CD14-positive monocyte (primary cell): ENCODE data around the gene SNX19. TPM values are rescaled to one million over a fixed set of nuclear protein-coding genes. Genes with fewer than 3 reads are reported as not detected.

Experiments used
- DNase-seq, 3 donors: peaks; one replicate each; pipeline ENCODE4 v3.0.0-alpha.2; 2011 to 2022
- H2AFZ ChIP-seq: 2 replicates; pipeline ENCODE4 v1.6.0; 2012; ENCODE audit warnings: mild to moderate bottlenecking, low read depth, low read length, inconsistent platforms; ENCODE audit not compliant: insufficient read depth, poor library complexity, severe bottlenecking
- H3K27ac ChIP-seq, 2 donors: 1 replicate in 1 of 2; 2 replicates in 1 of 2; pipeline ENCODE4 v1.5.1; 2012 to 2013; ENCODE audit warnings: low read length in 2 of 2, control low read depth in 1 of 2, inconsistent platforms in 1 of 2, low read depth in 1 of 2, mild to moderate bottlenecking in 1 of 2
- H3K27me3 ChIP-seq, 2 donors: one replicate each; pipeline versions ENCODE4 v1.6.0 to v1.6.1; 2011 to 2013; ENCODE audit warnings: low read length in 2 of 2; ENCODE audit not compliant: control insufficient read depth in 2 of 2, insufficient read depth in 2 of 2
- H3K36me3 ChIP-seq, 2 donors: replicated peaks in 1 of 2; 1 replicate in 1 of 2; 2 replicates in 1 of 2; pipeline versions ENCODE4 v1.5.1 to v1.6.1; 2012 to 2013; ENCODE audit warnings: low read length in 2 of 2, control low read depth in 1 of 2, inconsistent platforms in 1 of 2, mild to moderate bottlenecking in 1 of 2; ENCODE audit not compliant: insufficient read depth in 2 of 2, control insufficient read depth in 1 of 2
- H3K4me1 ChIP-seq, 2 donors: 1 replicate in 1 of 2; 2 replicates in 1 of 2; pipeline versions ENCODE4 v1.5.1 to v1.6.1; 2012 to 2013; ENCODE audit warnings: low read length in 2 of 2, control low read depth in 1 of 2, inconsistent platforms in 1 of 2, mild to moderate bottlenecking in 1 of 2, moderate library complexity in 1 of 2; ENCODE audit not compliant: insufficient read depth in 2 of 2, control insufficient read depth in 1 of 2
- H3K4me2 ChIP-seq: replicated peaks from 2 replicates; pipeline ENCODE3; 2012; ENCODE audit warnings: low read length, moderate library complexity, mild to moderate bottlenecking; ENCODE audit not compliant: poor library complexity, severe bottlenecking; ENCODE audit errors: extremely low read depth
- H3K4me3 ChIP-seq, 3 experiments: fragments of 200-600 bp in 1 of 3; sonication (generic) in 1 of 3; replicated peaks in 1 of 3; 1 replicate in 2 of 3; 2 replicates in 1 of 3; pipeline ENCODE4 v1.5.1; 2011 to 2013; ENCODE audit warnings: low read length in 3 of 3, mild to moderate bottlenecking in 3 of 3, control low read depth in 2 of 3, low read depth in 2 of 3, inconsistent platforms in 1 of 3, moderate library complexity in 1 of 3
- H3K79me2 ChIP-seq: 2 replicates; pipeline ENCODE4 v1.6.0; 2012; ENCODE audit warnings: mild to moderate bottlenecking, control low read depth, inconsistent platforms, low read length, moderate library complexity; ENCODE audit not compliant: insufficient read depth
- H3K9ac ChIP-seq: 2 replicates; pipeline ENCODE4 v1.6.0; 2017; ENCODE audit warnings: low read length, mild to moderate bottlenecking; ENCODE audit not compliant: insufficient read depth, poor library complexity, severe bottlenecking
- H3K9me3 ChIP-seq, 2 donors: replicated peaks in 1 of 2; 1 replicate in 1 of 2; 2 replicates in 1 of 2; pipeline versions ENCODE4 v1.5.1 to v1.6.1; 2012 to 2013; ENCODE audit warnings: low read length in 2 of 2, control low read depth in 1 of 2; ENCODE audit not compliant: control insufficient read depth in 1 of 2, insufficient read depth in 1 of 2
- H4K20me1 ChIP-seq: 2 replicates; pipeline ENCODE4 v1.6.0; 2012; ENCODE audit warnings: mild to moderate bottlenecking, low read length, control low read depth, moderate library complexity; ENCODE audit not compliant: insufficient read depth
- H3K27ac Mint-ChIP-seq, 7 donors: one replicate each; pipeline ENCODE4 v1.8.0; 2020; ENCODE audit warnings: mild to moderate bottlenecking in 7 of 7, mixed read lengths in 7 of 7, moderate library complexity in 6 of 7, inconsistent platforms in 2 of 7
- H3K27me3 Mint-ChIP-seq, 3 donors: one replicate each; pipeline ENCODE4 v1.8.0; 2021 to 2022; ENCODE audit warnings: low read depth in 3 of 3, mild to moderate bottlenecking in 3 of 3, mixed read lengths in 3 of 3, moderate library complexity in 3 of 3, inconsistent platforms in 1 of 3
- H3K36me3 Mint-ChIP-seq, 2 donors: one replicate each; pipeline ENCODE4 v1.8.0; 2020; ENCODE audit warnings: mixed read lengths in 2 of 2, inconsistent platforms in 1 of 2, mild to moderate bottlenecking in 1 of 2
- H3K4me1 Mint-ChIP-seq: one replicate; pipeline ENCODE4 v1.8.0; 2020; ENCODE audit warnings: mild to moderate bottlenecking, mixed read lengths
- H3K4me3 Mint-ChIP-seq, 2 donors: one replicate each; pipeline ENCODE4 v1.8.0; 2020; ENCODE audit warnings: mild to moderate bottlenecking in 2 of 2, mixed read lengths in 2 of 2, moderate library complexity in 1 of 2
- H3K9me3 Mint-ChIP-seq, 7 donors: one replicate each; pipeline ENCODE4 v1.8.0; 2020 to 2022; ENCODE audit warnings: mixed read lengths in 7 of 7, mild to moderate bottlenecking in 6 of 7, moderate library complexity in 6 of 7, inconsistent platforms in 2 of 7
- CTCF ChIP-seq: fragments of 200-600 bp; IDR thresholded peaks from one replicate; pipeline ENCODE4 v1.8.0; 2022; ENCODE audit warnings: antibody characterized with exemption, mild to moderate bottlenecking
- WGBS: methylation state at CpG from one replicate; pipeline ENCODE4 v1.1.5; 2013; ENCODE audit warnings: missing lambda C conversion rate; ENCODE audit not compliant: insufficient coverage; 5-methylcytosine and 5-hydroxymethylcytosine counted together
- intact Hi-C, 2 donors: fragments of 100-400 bp; cut with micrococcal nuclease; formaldehyde crosslinking; loops; one replicate each; pipeline versions ENCODE4 v1.15.0 to v1.15.1; 2023
- polyA plus RNA-seq, 3 donors: library from polyadenylated mRNA; depleted of rRNA in 1 of 3; unstranded in 2 of 3; stranded (reverse) in 1 of 3; fragments of 300-500 nt in 2 of 3; fragments of >200 nt in 1 of 3; fragmentation: Illumina TruSeq in 2 of 3; gene quantifications; 1 replicate in 2 of 3; 2 replicates in 1 of 3; pipeline ENCODE4 v1.2.3, GENCODE V29; 2012 to 2021

Gene SNX19
- polyA plus RNA-seq, 3 donors = 13.6 to 23.3 (median 17.6) TPM

GRCh38 chr11:130876100-130876499 is 40.2 kb downstream of the SNX19 start:
- intact Hi-C loops = no loop called here
- no peak for TF ChIP-seq CTCF
- 100% methylated on average over 1 of the region's 4 CpGs for WGBS

GRCh38 chr11:130874955-130875531 is 41.2 kb downstream of the SNX19 start:
- Mint-ChIP-seq H3K36me3 (peaks cover 90 to 93% of the 10 kb centered on the region in 2 donors), H3K4me1 (no peaks in the 10 kb centered on the region), H3K27me3 (no peaks in the 10 kb centered on the region), H3K9me3 (no peaks in the 10 kb centered on the region), H3K27ac (no peak overlapping the region), H3K4me3 (no peak overlapping the region)
- no peak for TF ChIP-seq CTCF
- no peaks in the 10 kb centered on the region for H3K27me3 ChIP-seq
- H3K4me2 ChIP-seq = no peak overlapping the region
- H3K9me3 ChIP-seq = no peaks in the 10 kb centered on the region
- 91% methylated on average over 4 of the region's 7 CpGs for WGBS
- no peak overlapping the region for H3K27ac ChIP-seq
- no peak overlapping the region for H3K9ac ChIP-seq
- H3K4me1 ChIP-seq = no peaks in the 10 kb centered on the region
- H3K4me3 ChIP-seq = no peak overlapping the region
- H3K79me2 ChIP-seq = no peaks in the 10 kb centered on the region
- DNase-seq = no peak
- H2AFZ ChIP-seq = no peak overlapping the region
- peaks cover 80 to 97% of the 10 kb centered on the region in 2 donors for H3K36me3 ChIP-seq
- no peaks in the 10 kb centered on the region for H4K20me1 ChIP-seq
- intact Hi-C loops = no loop called here

More at GRCh38 chr11:130876100-130876499, 40.2 kb downstream of the SNX19 start:
- H2AFZ ChIP-seq = no peak overlapping the region
- H3K27me3 ChIP-seq = no peaks in the 10 kb centered on the region
- H3K4me1 Mint-ChIP-seq = no peaks in the 10 kb centered on the region
- H4K20me1 ChIP-seq = no peaks in the 10 kb centered on the region
- H3K4me3 Mint-ChIP-seq = no peak overlapping the region
- no peaks in the 10 kb centered on the region for H3K9me3 Mint-ChIP-seq
- DNase-seq = no peak
- H3K27ac ChIP-seq = no peak overlapping the region
- H3K4me2 ChIP-seq = no peak overlapping the region
- no peak overlapping the region for H3K4me3 ChIP-seq
- no peaks in the 10 kb centered on the region for H3K4me1 ChIP-seq
- no peaks in the 10 kb centered on the region for H3K9me3 ChIP-seq
- H3K27ac Mint-ChIP-seq = no peak overlapping the region
- H3K27me3 Mint-ChIP-seq = no peaks in the 10 kb centered on the region
- no peaks in the 10 kb centered on the region for H3K79me2 ChIP-seq
- no peak overlapping the region for H3K9ac ChIP-seq
- peaks cover 90 to 95% of the 10 kb centered on the region in 2 donors for H3K36me3 Mint-ChIP-seq
- peaks cover 85 to 99% of the 10 kb centered on the region in 2 donors for H3K36me3 ChIP-seq
